ENCODE measurements around the gene DIABLO.

Gene DIABLO

DNA sequence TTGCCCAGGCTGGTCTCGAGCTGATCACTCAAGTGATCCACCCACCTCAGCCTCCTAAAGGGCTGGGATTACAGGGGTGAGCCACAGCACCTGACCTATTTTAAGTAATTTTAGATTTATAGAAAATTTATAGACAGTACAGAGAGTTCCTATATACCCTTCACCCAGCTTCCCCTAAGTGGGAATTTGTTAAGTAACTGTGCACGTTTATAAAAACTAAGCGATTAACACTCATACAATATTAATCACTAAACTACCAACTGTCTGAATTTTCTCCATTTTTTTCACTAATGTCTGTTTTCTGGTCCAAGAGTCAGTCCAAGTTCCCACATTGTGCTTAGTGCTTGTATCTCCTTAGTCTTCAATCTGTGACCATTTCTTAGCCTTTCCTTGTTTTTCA is 57.4 kb downstream of the DIABLO start:
- TF ChIP-seq, protein P1, sequence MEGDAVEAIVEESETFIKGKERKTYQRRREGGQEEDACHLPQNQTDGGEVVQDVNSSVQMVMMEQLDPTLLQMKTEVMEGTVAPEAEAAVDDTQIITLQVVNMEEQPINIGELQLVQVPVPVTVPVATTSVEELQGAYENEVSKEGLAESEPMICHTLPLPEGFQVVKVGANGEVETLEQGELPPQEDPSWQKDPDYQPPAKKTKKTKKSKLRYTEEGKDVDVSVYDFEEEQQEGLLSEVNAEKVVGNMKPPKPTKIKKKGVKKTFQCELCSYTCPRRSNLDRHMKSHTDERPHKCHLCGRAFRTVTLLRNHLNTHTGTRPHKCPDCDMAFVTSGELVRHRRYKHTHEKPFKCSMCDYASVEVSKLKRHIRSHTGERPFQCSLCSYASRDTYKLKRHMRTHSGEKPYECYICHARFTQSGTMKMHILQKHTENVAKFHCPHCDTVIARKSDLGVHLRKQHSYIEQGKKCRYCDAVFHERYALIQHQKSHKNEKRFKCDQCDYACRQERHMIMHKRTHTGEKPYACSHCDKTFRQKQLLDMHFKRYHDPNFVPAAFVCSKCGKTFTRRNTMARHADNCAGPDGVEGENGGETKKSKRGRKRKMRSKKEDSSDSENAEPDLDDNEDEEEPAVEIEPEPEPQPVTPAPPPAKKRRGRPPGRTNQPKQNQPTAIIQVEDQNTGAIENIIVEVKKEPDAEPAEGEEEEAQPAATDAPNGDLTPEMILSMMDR (IDR thresholded peaks at IDR 0.05; ENCODE audit: extremely low read depth, insufficient read depth, missing control alignments): no peak
- in situ Hi-C loops (cut with MboI; ENCODE audit: low pct_unique_long_range_greater_than_20kb, low sequenced_read_pairs, unreplicated experiment): no loop called here
- no peak for DNase-seq (ENCODE audit: low spot score)

DNA sequence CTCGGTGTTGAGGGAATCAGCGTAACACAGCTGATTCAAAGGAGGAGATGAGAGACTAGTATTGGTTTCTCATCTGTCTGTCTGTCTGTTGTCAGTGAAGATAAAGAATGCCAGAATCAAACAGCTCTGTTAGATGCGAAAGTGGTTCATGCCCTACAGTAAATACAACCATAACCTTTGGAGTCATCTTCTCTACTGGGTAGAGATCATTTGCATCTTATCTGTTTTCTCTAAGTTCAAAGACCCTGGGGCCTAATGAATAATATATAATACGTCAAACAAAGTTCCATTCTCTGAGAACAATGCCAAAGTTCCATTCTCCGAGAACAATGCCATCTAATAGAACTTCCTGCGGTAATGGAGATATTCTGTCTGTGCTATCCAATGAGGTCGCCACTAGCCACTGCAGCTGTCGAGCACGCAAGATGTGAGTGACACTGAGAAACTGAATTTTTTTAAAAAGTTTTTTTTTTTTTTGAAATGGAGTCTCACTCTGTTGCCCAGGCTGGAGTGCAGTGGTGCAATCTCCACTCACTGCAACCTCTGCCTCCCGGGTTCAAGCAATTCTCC is 58.4 kb downstream of the DIABLO start:
- in situ Hi-C loops (cut with MboI; ENCODE audit: low pct_unique_long_range_greater_than_20kb, low sequenced_read_pairs, unreplicated experiment): no loop called here
- TF ChIP-seq, protein P1 (IDR thresholded peaks at IDR 0.05; ENCODE audit: extremely low read depth, insufficient read depth, missing control alignments): no peak
- no peak for DNase-seq (ENCODE audit: low spot score)

DNA sequence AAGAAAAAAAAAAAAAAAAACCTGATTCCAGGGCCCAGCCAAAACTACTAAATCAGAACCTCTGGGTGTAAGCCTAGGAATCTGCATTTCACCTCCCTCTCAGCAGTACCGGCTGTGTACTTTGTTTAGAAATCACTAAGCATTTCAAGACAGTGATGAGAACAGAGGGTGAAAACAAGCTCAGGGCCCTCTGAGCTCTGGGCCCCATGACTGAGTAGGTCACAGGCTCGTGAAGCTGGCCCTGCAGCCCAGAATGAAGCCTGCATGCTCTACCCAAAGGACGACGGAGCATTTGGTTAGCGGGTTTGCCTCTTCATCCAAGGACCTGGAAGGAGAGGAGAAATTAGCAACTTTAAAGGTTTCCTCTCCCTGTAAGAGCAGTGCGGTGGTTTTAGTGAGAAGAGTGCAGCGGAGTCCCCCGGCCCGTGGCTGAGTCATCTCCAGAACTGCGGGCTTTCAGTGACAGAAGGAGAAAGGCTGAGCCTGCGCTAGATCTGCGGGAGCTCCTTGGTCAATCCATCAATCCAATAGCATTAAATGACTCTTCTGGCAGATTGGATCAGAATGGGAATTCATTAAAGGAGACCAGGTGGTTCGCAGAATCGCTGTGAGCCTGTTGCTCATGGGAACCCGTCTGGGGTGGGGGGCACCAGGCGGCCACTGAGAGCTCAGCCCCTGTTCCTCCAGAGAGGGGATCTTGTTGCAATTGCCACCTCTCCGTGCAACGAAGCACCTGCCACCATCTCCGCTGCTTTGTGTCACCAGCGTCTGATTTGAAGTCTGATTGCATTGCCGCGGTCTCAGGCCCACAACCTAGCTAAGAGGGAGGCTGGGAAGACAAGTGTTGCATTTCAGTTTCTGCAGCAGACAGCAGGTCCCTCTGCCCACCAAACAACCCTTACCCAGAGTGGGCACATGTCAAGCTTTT is 59.2 kb downstream of the DIABLO start:
- in situ Hi-C loops (cut with MboI; ENCODE audit: low pct_unique_long_range_greater_than_20kb, low sequenced_read_pairs, unreplicated experiment): no loop called here
- peak; percentile 64 for DNase-seq (ENCODE audit: low spot score)
- TF ChIP-seq, protein P1 (IDR thresholded peaks at IDR 0.05; ENCODE audit: extremely low read depth, insufficient read depth, missing control alignments): peak; percentile 13

DNA sequence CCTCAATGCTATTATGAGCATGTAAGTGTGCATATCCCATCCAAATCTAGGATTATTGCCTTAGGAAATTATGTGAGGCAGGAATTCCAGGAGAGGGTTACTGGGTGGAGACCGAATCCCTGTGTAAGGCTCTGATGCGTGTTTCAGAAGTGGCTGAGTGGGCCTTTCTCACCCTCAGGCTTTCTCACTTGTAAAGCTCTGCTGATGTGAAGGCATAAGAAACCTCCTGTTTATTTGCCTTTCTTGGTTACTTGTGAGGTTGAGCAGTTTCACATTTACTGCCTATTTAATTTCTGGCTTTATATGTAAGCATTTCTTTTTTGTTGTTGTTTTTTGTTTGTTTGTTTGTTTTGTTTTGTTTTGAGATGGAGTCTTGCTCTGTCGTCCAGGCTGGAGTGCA is 62.9 kb downstream of the DIABLO start:
- TF ChIP-seq, protein P1 (IDR thresholded peaks at IDR 0.05; ENCODE audit: extremely low read depth, insufficient read depth, missing control alignments): no peak
- no peak for DNase-seq (ENCODE audit: low spot score)
- in situ Hi-C loops (cut with MboI; ENCODE audit: low pct_unique_long_range_greater_than_20kb, low sequenced_read_pairs, unreplicated experiment): no loop called here

DNA sequence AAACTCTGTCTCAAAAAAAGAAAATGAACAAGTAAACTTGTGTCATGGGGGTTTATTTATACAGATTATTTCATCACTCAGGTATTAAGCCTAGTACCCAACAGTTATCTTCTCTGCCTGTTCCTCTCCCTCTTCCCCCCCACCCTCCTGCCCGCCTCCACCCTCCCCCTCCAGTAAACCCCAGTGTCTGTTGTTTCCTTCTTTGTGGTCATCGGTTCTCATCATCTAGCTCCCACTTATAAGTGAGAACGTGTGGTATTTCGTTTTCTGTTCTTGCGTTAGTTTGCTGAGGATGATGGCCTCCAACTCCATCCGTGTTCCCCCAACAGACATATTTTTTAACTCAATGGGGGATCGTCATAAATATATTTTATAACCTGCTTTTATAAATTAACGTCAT is 64.2 kb downstream of the DIABLO start:
- in situ Hi-C loops (cut with MboI; ENCODE audit: low pct_unique_long_range_greater_than_20kb, low sequenced_read_pairs, unreplicated experiment): no loop called here
- DNase-seq (ENCODE audit: low spot score): no peak

DNA sequence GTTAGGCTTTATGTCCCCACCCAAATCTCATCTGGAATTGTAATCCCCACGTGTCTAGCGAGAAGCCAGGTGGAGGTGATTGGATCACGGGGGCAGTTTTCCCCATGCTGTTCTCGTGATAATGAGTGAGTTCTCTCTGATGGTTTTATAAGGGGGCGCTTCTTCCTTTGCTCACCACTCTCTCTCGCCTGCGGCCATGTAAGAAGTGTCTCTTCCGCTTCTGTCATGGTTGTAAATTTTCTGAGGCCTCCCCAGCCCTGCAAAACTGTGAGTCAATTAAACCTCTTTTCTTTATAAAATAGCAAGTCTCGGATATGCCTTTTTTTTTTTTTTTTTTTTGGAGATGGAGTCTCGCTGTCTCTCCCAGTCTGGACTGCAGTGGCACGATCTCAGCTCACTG is 65.1 kb downstream of the DIABLO start:
- in situ Hi-C loops (cut with MboI; ENCODE audit: low pct_unique_long_range_greater_than_20kb, low sequenced_read_pairs, unreplicated experiment): no loop called here
- no peak for DNase-seq (ENCODE audit: low spot score)
- TF ChIP-seq, protein P1 (IDR thresholded peaks at IDR 0.05; ENCODE audit: extremely low read depth, insufficient read depth, missing control alignments): no peak

More for the DNA sequence above, 64.2 kb downstream of the DIABLO start:
- TF ChIP-seq, protein P1 (IDR thresholded peaks at IDR 0.05; ENCODE audit: extremely low read depth, insufficient read depth, missing control alignments): no peak
